Measurements from ENCODE around the gene VGLL1.

DNA sequence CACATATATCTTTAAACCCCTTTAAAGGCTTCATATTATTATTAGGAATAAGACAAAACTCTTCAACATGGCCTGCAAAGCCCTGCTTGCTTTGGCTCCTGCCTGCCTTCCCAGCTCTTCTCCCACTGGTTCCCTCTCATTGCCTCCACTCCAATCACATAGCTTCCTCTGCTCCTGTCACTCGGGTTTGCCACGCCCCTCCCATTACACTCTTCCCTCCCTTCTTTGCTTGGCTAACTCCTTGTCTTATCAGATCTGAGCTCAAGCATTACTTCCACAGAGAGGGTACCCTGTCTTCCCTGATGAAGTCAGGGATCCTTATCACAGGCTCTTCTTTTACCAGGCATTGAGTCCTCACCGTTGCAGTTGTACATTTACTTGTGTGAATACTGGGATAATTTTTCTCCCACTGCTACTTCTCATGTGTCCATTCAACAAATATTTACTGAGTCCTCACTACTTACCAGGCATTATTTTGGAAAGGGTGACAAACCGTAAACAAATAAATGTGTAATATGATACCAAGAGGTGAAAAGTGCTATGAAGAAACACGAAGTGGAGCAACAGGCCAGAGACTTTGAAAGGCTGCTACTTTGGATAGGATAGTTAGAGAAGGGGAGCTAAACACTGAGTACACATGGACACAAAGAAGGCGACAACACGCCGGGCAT is 3.2 kb upstream of the VGLL1 start:
- TF ChIP-seq EZH2 (IDR thresholded peaks at IDR 0.05; ENCODE audit: insufficient read depth, poor library complexity, severe bottlenecking) (no peak), EZH2phosphoT487 (IDR thresholded peaks at IDR 0.05; ENCODE audit: insufficient read depth, low read depth) (no peak)
